AG09319 (cell line): ENCODE results near the gene TBK1.

Experiments used
- DNase-seq: peaks from one replicate; pipeline ENCODE4 v3.0.0-alpha.2; 2010; ENCODE audit warnings: low read depth; ENCODE audit errors: extremely low read depth
- CTCF ChIP-seq: IDR thresholded peaks from 2 replicates; pipeline ENCODE4 v1.5.1; 2011; ENCODE audit warnings: low read depth, mild to moderate bottlenecking, inconsistent platforms, low read length, moderate library complexity

TBK1 gene

GRCh38 chr12:64451687-64452558 is at the start of gene TBK1:
Gene TBK1, plus strand, starts transcription at chr12:64452120. Its CDS starts 3,751 bp downstream, at chr12:64455871.
- peak; percentile 60 for DNase-seq
- no peak for TF ChIP-seq CTCF

GRCh38 chr12:64402181-64402580 is 49.7 kb upstream of the TBK1 start:
- TF ChIP-seq CTCF, result no peak
- no peak for DNase-seq

GRCh38 chr12:64403707-64404469 is 48.0 kb upstream of the TBK1 start, which contains the start of gene XPOT:
Gene XPOT, plus strand, starts transcription at chr12:64404392. Its CDS starts 5,644 bp downstream, at chr12:64410036.
- DNase-seq, result peak; percentile 94
- no peak for TF ChIP-seq CTCF

- peak; percentile 85 for DNase-seq
These were observed 47.3 kb upstream of the TBK1 start for GRCh38 chr12:64404470-64405256.

GRCh38 chr12:64407342-64408223 is 44.3 kb upstream of the TBK1 start:
- TF ChIP-seq CTCF, result no peak

More at GRCh38 chr12:64404470-64405256, 47.3 kb upstream of the TBK1 start:
- TF ChIP-seq CTCF, result no peak

GRCh38 chr12:64411427-64411826 is 40.5 kb upstream of the TBK1 start:
- DNase-seq, result no peak

More at GRCh38 chr12:64407342-64408223, 44.3 kb upstream of the TBK1 start:
- DNase-seq, result no peak

More at GRCh38 chr12:64411427-64411826, 40.5 kb upstream of the TBK1 start:
- no peak for TF ChIP-seq CTCF
